Activated CD4-positive, alpha-beta T cell treated with anti-CD3 and anti-CD28 coated beads, Interleukin-2, Interleukin-4, amounts not matched to agents 100 ng/mL and 50 ng/mL, durations not matched to agents 16 hours and 8 hours (primary cell): ENCODE results near the gene DES.
"Not testable (repeated sequence)": the region's sequence is repeated elsewhere in the genome, so short reads cannot be mapped to it uniquely, and the experiment has no call there.

Source experiments
- DNase-seq: peaks from one replicate; pipeline ENCODE4 v3.0.0-alpha.2; 2020; ENCODE audit warnings: low spot score

Gene DES

DNA sequence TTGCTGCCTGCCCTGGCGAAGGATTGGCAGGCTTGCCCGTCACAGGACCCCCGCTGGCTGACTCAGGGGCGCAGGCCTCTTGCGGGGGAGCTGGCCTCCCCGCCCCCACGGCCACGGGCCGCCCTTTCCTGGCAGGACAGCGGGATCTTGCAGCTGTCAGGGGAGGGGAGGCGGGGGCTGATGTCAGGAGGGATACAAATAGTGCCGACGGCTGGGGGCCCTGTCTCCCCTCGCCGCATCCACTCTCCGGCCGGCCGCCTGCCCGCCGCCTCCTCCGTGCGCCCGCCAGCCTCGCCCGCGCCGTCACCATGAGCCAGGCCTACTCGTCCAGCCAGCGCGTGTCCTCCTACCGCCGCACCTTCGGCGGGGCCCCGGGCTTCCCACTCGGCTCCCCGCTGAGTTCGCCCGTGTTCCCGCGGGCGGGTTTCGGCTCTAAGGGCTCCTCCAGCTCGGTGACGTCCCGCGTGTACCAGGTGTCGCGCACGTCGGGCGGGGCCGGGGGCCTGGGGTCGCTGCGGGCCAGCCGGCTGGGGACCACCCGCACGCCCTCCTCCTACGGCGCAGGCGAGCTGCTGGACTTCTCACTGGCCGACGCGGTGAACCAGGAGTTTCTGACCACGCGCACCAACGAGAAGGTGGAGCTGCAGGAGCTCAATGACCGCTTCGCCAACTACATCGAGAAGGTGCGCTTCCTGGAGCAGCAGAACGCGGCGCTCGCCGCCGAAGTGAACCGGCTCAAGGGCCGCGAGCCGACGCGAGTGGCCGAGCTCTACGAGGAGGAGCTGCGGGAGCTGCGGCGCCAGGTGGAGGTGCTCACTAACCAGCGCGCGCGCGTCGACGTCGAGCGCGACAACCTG lies at the start of gene DES:
TSS of gene DES (plus strand) at position 223 of the 857 bp plus-strand sequence. CDS start at position 309, 86 bp downstream.
- no peak for DNase-seq

DNA sequence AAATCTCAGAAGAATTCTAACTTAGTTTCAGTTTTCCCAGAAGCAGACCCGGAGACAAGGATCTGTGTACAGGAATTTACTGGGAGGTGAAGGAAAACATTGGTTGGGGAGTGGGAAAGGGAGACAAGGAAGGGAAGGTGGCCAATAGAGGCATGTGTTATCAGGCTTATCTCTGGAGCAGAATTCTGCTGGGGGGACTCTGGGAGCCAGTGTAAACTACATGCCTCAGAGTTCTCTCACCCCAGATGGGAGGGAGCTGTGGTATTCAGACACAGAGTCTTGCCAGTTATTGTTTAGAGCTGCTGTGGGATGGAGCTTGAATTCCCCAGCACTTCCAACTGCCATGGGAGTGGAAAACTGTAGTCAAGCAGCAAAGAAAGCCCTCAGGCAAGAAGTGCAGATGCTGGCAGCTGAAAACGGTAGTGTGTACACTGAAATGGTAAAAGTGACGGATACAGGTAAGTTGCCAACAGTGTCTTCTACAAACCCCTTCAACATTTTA lies 49.4 kb upstream of the DES start:
- DNase-seq, result no peak

GRCh38 chr2:219369447-219369861 lies 48.7 kb upstream of the DES start:
- DNase-seq, result no peak

DNA sequence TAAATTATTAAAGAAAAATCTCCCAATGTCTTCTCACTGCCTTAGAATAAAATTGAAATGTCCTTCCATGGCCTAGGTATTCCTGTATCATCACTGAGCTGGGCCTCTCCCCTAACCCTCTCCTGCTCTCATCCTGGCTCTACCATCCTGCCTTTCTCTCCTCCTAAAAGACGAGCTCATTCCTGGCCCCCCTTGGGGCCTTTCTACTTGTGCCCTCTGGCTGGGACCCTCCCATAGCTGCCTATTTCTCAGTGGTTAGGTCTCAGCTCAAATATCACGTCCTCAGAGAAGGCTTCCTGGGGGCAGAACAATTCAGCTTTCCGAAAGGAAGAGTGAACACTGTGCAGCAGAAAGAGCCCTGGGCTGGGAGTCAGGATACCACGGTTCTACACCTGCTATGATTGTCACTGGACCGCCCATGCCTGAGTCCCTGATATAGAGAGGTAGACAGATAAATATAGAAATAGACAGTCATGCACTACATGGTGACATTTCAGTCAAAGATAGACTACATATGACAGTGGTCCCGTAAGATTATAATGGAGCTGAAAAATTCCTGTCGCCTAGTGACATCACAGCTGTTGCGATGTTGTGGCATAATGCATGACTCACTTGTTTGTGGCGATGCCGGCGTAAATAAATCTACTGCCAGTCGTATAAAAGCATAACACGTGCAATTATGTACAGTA lies 39.9 kb upstream of the DES start:
- DNase-seq, result no peak

GRCh38 chr2:219380926-219381325 lies 37.3 kb upstream of the DES start:
- no peak for DNase-seq

DNA sequence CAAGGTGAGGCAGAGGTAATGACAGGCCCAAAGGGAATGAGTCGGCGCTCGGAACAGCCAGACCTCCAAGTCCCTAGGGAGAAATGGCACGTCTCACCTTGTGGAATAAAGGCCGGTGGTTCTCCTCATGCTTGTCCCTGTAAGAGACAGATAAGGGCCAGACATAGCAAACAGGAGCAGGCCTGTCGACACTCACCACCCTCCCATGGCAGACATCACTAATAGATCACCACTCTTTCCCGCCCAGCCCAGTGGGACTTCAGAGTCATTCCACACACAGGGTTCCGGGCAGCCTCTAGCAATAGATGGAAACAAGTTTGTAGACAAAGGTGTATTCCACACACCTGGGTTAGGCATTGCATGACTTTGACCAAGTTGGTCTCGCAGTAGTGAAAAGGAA lies 36.7 kb upstream of the DES start:
- DNase-seq, result no peak

DNA sequence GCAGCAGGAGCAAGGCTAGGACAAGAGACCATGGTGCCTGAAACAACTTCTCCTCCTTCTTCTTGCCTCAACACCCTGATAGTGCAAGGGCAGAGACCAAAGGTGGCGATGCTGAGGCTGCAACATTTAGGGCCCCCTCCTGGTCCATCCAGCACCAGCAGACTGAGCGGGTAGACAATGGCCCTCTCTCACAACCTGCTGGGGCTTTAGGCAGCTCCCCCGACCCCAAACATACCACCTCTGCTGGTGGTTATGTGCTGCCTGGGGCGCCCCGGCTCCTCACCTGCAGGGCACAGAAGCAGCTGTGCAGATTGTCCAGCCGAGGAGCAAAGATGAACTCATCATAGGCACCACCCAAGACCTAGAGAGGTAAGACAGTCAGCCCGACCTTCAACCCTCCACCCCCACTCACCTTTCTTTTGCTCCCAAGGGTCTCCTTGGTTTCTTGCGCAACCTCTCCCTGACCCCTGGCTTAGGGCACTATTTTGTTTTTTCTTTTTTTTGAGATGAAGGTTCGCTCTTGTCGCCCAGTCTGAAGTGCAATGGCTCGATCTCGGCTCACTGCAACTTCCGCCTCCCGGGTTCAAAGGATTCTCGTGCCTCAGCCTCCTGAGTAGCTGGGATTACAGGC lies 34.0 kb upstream of the DES start:
- DNase-seq, result no peak

GRCh38 chr2:219384859-219385258 lies 33.3 kb upstream of the DES start:
- DNase-seq, result no peak

GRCh38 chr2:219385958-219386520 lies 32.1 kb upstream of the DES start:
- DNase-seq, result no peak

GRCh38 chr2:219386532-219387280 lies 31.5 kb upstream of the DES start:
- DNase-seq, result no peak

DNA sequence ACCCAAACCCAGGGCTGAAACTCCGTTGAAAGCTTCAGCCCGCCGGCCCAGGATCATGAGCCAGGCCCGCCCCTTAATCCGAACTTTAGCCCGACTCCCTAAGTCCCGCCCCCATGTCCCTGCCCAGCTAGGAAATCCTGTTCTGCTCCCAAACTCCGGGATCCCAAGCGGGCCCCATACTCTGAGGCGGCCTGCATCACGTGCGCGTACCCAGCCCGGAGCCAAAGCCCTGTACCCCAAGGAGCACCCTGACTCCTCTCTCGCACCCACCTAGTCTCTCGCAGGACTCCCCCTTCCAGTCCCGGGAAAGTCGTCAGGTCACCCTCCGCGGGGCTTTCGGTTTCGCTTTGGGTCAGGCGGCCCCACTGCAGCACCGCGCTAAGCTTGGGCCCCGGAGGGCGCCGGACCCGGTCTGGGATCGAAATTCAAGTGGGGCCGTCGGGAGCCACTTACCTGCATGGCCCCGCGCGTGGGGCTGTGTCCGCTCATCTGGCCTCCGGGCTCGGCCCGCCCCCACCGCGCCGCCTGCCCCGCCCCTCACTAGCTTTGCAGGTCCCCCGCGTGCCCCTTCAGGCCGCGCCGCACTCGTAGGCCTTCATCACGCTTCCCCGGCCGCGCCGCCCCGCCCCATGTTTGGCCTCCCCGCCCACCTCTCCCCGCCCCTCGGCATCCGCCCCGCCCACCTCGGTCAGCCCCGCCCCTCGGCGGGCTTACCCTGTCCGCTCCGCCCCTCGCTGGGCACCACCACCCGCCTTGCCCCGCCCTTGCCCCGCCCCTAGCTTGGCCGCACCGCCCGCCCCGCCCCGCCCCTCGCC lies 30.7 kb upstream of the DES start, which contains the start of gene DNPEP:
TSS of gene DNPEP (minus strand) at position 607 of the 815 bp plus-strand sequence. CDS start at position 489, 118 bp downstream.
- peak; percentile 96 for DNase-seq

DNA sequence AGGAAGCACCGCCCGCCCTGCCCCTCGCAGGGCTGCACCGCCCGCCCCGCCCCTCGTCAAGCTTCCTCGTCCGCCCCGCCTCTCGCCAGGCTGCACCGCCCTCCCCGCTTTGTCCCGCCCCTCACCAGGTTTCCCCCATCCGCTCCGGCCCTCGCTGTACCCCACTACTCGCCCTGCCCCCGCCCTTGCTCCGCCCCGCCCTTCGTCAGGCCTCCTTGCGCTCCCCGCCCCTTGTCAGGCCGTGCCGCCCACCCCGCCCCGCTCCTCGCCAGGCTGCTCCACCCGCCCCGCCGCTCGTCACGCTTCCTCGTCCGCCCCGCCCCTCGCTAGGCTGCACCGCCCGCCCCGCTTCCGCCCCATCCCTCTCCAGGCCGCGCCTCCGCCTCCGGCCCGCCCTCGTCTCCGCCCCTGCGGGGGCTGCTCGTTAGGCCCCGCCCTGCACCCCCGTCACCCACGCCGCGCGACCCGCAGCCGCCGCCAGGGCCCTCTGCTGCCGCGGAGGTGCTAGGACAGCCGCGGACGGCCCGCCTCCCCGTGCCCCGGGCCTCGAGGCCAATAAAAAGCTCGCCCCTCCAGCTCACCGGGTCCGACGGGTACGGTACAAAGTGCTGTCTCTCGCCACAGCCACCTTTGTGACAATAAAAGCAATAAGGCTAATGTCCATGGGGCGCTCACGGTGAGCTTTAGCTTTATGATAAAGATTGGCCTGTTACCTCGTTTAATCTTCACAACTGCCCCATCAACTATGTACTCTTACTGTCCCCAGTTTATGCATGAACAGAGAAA lies 29.9 kb upstream of the DES start:
- DNase-seq, result peak; percentile 97

DNA sequence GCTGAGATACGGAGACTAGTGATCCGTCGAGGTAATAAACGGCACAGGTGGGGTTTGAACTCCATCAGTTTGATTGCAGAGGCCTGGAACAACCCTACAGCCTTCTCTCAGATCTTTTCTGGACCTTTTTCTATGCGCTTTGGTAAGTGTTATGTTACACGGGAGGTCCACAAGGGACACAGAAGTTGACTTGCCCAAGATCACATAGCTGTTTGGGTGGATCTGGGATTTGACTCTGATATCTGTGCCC lies 29.3 kb upstream of the DES start:
- no peak for DNase-seq

- no peak for DNase-seq
Observed at GRCh38 chr2:219392754-219393153, 25.4 kb upstream of the DES start.

- DNase-seq, result not testable (repeated sequence)
Observed at GRCh38 chr2:219395056-219395455, 23.1 kb upstream of the DES start.

GRCh38 chr2:219395609-219396008 lies 22.6 kb upstream of the DES start:
- DNase-seq, result no peak

DNA sequence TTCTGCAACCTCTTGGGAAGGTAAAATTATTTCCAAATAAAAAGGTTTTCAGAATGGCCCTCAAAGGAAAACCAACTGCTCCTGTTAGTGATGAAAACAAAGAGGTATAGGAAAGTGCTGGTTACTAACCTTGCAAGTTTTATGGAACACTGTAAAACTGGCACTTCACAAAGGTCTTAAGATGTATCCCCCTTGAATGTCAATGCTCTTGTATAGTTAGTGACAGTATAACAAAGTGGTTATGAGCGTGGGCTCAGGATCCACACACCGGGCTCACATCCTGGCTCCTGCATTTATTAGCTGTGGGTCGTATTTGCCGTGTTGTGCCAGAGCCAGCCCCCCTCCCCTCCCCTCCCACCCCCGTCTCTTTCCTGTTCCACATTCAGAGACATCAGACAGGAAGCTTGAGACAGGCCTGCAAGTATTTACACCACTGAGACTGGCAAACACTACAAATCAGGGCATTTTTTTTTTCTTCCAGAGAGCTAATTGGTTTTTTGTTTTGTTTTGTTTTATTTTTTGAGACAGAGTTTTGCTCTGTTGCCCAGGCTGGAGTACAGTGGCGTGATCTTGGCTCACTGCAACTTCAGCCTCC lies 21.2 kb upstream of the DES start:
- DNase-seq, result no peak

DNA sequence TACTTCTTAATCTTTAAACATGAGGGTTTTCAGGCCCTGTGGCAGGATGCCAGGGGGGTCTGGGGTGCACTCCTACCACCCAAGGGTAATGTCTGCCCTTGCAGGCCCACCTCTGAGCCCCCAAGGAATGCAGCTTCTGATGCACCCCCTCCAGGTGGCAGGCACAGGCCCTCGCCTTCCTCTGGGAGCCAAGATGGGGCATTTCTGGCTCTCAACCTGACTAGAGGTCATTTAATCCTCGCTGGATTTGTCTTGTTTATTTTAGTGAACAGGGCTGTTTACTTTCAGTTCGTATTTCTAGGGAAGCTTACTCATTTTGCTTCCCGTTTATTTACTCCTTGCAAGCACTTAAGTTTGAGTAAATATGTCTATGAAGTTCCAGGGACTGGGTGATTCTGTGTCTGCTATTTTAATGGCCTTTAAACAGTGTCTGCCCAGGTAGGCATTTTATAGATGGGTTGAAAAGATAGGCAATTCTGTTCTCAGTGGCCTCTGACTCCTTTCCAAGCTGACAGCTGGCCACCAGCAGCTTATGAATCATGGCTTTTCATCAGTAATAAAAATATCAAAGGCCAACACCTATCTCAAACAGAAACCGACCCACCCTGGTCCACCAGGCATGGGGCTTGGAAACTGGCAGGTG lies 19.3 kb upstream of the DES start:
- no peak for DNase-seq
